ENCODE measurements around the gene GPC3. TPM values are rescaled to one million over a fixed set of nuclear protein-coding genes. Genes with fewer than 3 reads are reported as not detected.

Gene GPC3
- total RNA-seq, 1 donor from 2014 or later: 15.5 TPM

- no peak overlapping the region for H3K4me3 ChIP-seq
- no peaks in the 10 kb centered on the region for H3K36me3 ChIP-seq
- no peaks in the 10 kb centered on the region for H3K4me1 ChIP-seq
- no peaks in the 10 kb centered on the region for H3K27me3 ChIP-seq
- no peak overlapping the region for H3K27ac ChIP-seq
- TF ChIP-seq POLR2AphosphoS5 (IDR thresholded peaks at IDR 0.05; ENCODE audit: insufficient read depth in 1 of 2, low read depth in 1 of 2) (no peak), POLR2A (IDR thresholded peaks at IDR 0.05) (no peak), CTCF (IDR thresholded peaks at IDR 0.05) (no peak)
- DNase-seq (ENCODE audit: extremely low spot score in 2 of 2): no peak
- intact Hi-C loops (cut with DNase I): no loop called here
- no peaks in the 10 kb centered on the region for H3K9me3 ChIP-seq
These were observed 59.3 kb downstream of the GPC3 start for GRCh38 chrX:133926099-133926498.

GRCh38 chrX:133924548-133924947 is 60.8 kb downstream of the GPC3 start:
- no peaks in the 10 kb centered on the region for H3K27me3 ChIP-seq
- no peak for TF ChIP-seq CTCF (IDR thresholded peaks at IDR 0.05)
- TF ChIP-seq POLR2AphosphoS5 (IDR thresholded peaks at IDR 0.05; ENCODE audit: insufficient read depth in 1 of 2, low read depth in 1 of 2): no peak
- no peak for TF ChIP-seq POLR2A (IDR thresholded peaks at IDR 0.05)
- no peaks in the 10 kb centered on the region for H3K4me1 ChIP-seq
- H3K9me3 ChIP-seq: no peaks in the 10 kb centered on the region
- H3K36me3 ChIP-seq: no peaks in the 10 kb centered on the region
- DNase-seq (ENCODE audit: extremely low spot score in 2 of 2): no peak
- H3K27ac ChIP-seq: no peak overlapping the region
- H3K4me3 ChIP-seq: no peak overlapping the region
- intact Hi-C loops (cut with DNase I): no loop called here

DNA sequence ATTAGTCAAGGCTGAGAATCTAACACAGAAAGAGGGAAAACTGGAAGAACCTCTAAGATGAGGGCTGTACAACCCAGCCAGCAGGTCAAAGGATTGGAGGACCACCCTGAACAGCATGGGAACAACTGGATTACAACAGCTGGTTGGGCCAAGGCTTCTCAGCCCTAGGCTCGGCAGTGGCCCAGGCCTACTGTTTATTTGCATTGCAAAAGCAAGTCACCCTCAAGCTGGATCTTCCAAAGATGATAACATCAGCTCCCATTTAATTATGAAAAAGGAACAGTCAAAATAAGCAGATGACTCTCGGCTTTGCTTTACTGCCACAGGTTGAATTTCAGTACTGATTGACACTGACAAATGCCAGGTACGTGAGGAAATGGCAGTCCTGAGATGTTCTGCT is 61.8 kb downstream of the GPC3 start:
- Histone ChIP-seq H3K36me3 (no peaks in the 10 kb centered on the region), H3K27ac (no peak overlapping the region), H3K4me1 (no peaks in the 10 kb centered on the region), H3K9me3 (no peaks in the 10 kb centered on the region), H3K4me3 (no peak overlapping the region), H3K27me3 (no peaks in the 10 kb centered on the region)
- intact Hi-C loops (cut with DNase I): no loop called here
- no peak for DNase-seq (ENCODE audit: extremely low spot score in 2 of 2)
- TF ChIP-seq POLR2AphosphoS5 (IDR thresholded peaks at IDR 0.05; ENCODE audit: insufficient read depth in 1 of 2, low read depth in 1 of 2): no peak
- no peak for TF ChIP-seq CTCF (IDR thresholded peaks at IDR 0.05)
- no peak for TF ChIP-seq POLR2A (IDR thresholded peaks at IDR 0.05)

GRCh38 chrX:133923113-133923512 is 62.3 kb downstream of the GPC3 start:
- no peak overlapping the region for H3K4me3 ChIP-seq
- no peak for TF ChIP-seq CTCF (IDR thresholded peaks at IDR 0.05)
- no peak for TF ChIP-seq POLR2AphosphoS5 (IDR thresholded peaks at IDR 0.05; ENCODE audit: insufficient read depth in 1 of 2, low read depth in 1 of 2)
- TF ChIP-seq POLR2A (IDR thresholded peaks at IDR 0.05): no peak
- no peak for DNase-seq (ENCODE audit: extremely low spot score in 2 of 2)
- H3K9me3 ChIP-seq: no peaks in the 10 kb centered on the region
- intact Hi-C loops (cut with DNase I): no loop called here
- no peaks in the 10 kb centered on the region for H3K4me1 ChIP-seq
- no peaks in the 10 kb centered on the region for H3K27me3 ChIP-seq
- no peaks in the 10 kb centered on the region for H3K36me3 ChIP-seq
- no peak overlapping the region for H3K27ac ChIP-seq

DNA sequence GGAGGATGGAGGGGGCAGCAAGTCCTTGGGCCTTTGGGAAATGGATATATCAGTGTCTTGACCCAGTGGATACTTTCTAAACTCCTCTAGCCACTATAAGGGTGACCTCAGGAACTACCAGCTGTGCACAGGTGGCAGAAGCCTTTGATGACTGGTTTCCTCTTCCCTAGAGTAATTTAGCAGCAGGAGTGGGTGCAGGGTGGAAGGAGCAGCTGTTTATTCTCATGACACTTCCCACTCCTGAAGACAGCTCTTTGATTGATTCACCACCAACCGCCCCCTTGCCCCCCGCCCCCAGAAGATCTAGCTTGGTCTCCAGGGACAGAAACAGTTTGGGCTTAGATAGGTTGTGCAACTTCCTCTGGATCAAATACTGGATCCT is 63.0 kb downstream of the GPC3 start:
- no peak overlapping the region for H3K4me3 ChIP-seq
- intact Hi-C loops (cut with DNase I): no loop called here
- no peak overlapping the region for H3K27ac ChIP-seq
- no peaks in the 10 kb centered on the region for H3K4me1 ChIP-seq
- H3K36me3 ChIP-seq: no peaks in the 10 kb centered on the region
- DNase-seq (ENCODE audit: extremely low spot score in 2 of 2): no peak
- no peaks in the 10 kb centered on the region for H3K9me3 ChIP-seq
- TF ChIP-seq POLR2AphosphoS5 (IDR thresholded peaks at IDR 0.05; ENCODE audit: insufficient read depth in 1 of 2, low read depth in 1 of 2): no peak
- H3K27me3 ChIP-seq: no peaks in the 10 kb centered on the region
